GM18508 (cell line): Measurements from ENCODE around the gene SELENON.

ENCODE experiments used
- ATAC-seq: cut with Tn5 transposase; IDR thresholded peaks from one replicate; pipeline ENCODE4 v1.9.1; 2021; ENCODE audit warnings: moderate number of reproducible peaks; ENCODE audit not compliant: insufficient read depth, unreplicated experiment

The SELENON gene

DNA sequence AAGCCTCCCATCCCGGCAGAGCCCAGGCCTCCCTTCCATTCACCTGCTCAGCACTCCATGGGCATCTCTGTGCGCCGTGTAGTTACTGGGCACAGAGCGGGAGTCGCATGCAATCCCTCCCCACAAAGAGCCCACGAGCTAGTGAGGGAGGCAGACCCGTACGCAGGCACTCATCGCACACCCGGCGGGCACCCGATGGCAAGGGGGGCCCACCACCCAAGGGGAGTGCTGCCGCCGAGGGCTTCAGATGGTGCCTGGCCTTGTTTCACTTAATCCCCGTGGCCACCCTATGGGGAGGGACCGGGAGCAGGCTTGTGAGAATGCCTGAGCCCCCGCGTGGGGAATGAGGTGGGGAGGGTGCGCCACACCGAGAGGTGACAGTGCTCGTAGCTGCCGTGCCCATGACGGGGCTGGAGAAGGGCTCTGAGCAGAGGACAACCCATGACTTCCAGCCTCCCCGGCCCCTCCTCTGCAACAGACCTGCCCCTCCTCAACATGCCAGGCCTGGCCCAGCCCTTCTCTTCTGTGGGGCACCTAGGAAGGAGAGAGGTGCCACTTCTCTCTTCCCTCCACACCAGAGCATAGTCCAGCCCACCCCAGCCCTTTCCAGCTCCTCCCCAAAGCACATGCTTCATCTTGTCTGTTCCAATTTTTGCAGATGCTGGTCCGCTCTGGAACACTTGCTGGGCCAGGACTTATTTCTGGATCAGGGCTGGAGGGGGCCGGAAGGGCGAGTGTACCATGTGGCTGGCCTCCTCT lies 30.2 kb upstream of the SELENON start:
- no peak for ATAC-seq

DNA sequence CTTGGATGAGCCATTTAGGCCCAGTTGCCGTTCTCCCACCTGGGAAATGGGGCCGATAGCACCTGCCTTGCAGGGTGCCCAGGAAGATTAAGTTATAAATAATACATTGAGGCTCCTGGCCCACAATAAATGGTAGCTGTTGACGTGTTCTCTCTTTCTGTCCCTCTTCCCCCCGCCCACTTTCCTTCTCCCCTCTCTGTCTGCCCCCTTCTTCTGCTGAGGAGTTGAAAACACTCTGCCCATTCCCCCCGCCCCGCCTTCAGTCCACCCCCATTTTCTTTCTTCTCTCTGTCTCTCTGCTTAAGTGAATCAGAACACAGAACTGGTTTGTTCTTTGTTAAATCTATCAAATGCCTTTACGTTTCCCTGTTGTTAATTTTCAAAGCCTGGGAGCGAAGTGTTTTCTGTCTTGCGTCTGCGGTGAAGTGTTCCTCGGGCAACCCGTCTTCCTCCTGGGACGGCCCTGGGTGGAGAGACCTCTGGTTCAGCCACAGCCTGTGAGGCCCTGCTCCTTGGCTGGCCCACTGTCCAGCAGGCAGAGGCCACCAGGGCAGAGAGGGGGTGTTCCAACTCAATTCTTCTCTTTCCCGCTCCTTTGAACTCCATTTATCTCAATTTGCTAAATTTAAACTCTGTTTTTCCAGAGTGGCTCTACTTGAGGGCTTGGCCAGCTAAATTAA lies 29.3 kb upstream of the SELENON start:
- ATAC-seq, result no peak

DNA sequence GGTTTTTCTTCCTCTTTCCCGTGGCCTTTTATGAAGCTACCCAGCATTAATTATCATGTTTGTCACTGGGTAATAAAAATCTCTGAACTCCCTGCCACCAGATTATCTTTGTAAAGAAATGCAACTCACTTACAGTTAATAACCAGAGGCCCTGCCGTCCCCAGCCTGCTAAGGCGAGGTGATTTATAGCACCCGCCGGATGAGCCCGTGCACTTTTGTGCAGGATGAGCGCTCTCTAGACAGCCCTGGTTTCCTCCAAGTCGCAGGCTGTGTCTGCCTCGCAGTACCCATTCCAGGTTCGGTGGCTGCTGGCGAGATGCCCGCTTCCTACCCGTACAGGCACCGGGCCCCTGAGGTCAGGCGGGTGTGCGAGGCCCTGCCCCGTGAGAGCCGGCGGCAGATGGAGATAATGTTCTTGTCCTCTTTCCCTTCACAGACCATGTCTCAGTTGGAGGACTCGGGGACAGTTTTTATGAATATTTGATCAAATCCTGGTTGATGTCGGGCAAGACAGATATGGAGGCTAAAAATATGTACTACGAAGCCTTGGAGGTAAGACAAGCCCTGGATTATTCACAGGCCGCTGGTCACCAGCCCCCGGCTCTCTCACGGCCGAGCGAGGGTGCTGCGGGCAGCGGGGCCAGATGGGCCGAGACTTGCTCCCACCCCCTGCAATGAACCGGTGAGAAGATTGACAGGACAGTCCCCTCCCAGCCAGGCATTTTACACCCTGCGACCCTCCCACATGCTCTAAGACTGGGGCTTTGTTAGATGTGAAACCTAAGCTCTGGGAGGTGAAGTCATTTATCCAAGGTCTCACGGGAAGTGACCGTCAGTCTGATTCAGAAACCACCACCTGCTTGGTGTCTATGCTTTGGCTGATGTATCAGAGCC lies 28.5 kb upstream of the SELENON start:
- ATAC-seq, result no peak

DNA sequence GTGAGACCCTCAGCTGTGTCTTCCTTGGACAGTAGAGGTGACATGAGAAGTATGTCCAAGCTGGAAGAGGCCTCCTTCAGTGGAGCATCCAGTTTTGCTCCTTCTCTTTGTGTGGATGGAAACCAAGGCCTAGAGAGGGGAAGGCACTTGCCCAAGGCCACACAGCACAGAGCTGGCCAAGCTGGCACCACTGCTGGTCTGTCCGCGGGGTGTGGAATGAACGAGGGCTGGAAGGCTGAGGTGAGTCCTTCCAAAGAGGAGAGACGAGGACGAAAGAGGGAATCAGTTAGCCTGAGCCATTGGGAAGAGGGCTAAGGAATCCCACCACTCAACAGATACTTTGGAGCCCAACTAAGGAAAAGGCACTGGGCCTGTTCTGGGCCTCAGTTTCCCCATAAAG lies 27.8 kb upstream of the SELENON start:
- no peak for ATAC-seq

DNA sequence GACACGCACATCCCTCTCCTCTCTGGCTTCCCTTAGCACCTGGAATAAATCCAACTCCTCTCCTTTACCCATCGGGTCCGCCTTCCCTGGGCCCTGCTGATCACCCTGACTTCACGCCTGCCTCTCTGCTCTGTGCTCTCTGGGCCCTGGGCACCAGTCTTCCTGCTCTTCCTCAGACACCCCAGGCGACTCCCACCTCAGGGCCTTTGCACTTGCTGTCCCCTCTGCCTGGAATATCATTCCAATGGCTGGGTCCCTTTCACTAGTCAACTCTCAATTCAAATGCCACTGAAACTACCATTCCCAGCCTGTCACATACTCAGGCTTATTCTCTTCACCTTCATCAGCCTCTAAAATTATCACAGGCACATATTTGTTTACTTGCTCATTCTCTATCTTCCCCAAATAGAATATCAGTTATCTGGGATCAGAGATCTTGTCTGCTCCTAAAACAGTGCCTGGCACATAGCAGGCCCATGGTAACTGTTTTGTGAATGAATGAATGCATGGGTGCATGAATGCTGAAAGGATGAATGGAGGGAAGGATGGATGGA lies 27.2 kb upstream of the SELENON start:
- no peak for ATAC-seq

DNA sequence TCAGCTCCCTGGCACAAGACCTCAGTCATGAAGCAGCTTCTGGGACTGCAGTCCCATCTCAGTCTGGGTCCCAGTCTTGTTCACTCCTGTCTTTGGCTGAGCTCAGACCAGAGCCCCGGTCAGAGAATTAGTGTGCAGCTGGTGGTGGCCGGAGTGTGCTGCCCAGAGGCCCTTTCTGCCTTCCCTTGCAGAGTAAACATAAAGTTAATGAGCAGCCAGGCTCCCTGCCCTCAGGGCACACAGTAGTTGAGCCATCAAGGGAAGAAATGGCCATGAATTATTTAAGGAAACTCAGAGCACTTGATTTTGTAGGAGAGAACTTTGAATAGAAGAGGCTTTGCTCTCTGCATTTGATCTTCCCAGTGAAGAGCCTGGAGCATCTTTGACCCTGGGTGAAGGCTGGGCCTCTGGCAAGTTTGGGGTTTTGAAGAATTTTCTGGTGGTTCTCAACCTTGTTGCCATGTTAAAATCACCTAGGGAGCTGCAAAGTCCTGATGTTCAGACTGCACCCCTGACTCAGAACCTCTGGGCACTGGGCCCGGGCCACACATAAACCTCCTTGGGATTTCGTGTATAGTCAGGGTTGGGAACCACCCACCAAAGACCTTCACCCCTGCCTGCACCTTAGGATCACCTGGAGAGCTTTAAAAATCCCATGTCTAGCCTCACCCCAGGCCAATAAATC lies 26.4 kb upstream of the SELENON start:
- ATAC-seq, result no peak

DNA sequence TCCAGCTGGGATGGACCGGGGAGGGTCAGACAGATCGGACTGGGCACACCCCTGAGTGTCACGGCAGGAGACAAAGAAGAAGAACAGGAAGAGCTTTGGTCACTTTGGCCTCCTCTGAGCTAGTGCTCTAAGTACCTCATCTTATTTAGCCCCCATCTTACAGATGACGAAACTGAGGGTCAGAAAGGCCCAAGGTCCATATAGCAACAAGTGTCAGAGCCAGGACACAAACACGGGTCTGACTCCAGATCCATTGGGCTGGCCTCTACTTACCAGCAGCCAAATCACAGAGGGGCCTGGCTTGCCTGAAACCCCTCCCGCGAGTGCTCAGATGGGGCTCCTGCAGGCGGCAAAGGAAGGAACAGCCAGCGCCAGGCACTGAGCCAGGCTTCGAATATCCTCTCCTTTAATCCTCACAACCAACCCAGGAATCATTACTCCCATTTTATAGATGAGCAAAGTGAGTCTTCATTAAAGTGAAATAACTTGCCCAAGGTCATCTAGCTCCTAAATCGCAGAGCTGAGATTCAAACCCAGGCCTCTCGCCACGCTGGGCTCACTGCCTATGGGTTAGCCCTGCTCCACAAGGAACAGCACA lies 25.7 kb upstream of the SELENON start:
- ATAC-seq, result no peak

DNA sequence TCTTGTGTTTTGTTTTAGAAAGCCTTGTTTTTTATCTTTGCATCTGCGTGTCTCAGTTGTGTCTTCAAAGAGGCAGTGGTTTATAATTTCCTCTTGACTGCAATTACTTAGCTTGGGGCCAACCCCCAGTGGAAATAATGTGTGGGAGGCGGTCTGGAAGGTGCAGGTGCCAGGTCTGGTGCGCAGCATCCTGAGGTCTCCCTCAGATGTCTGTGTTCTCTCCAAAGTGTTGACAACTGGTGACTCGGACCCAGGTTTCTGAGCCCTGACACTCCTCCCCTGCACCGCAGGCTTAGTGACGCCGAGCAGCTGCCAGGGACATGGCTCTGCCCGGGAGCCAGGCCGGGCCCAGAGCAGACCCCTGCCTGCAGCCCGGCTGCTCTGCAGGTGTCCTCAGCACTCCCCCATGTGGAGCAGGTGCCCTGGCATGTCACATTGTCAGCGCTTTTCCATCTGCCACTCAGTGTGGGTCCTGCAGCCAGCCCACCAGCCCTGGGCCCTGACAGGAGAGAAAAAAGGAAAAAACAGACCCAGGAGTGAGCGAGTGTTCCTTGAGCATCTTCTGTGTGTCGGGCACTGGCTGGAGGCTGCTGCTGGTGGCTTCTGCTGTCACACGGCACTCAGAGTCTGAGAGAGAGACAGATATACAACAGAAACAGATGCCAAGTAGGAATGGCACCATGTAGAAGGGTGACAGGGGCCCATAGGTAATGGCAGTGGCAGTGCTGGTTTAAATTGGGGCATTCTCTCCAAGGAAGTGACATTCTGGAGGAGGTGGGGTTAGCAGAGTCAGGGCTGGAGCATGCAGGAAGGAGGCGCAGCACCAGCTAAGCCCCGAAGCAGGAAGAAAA lies 24.8 kb upstream of the SELENON start:
- ATAC-seq, result no peak

DNA sequence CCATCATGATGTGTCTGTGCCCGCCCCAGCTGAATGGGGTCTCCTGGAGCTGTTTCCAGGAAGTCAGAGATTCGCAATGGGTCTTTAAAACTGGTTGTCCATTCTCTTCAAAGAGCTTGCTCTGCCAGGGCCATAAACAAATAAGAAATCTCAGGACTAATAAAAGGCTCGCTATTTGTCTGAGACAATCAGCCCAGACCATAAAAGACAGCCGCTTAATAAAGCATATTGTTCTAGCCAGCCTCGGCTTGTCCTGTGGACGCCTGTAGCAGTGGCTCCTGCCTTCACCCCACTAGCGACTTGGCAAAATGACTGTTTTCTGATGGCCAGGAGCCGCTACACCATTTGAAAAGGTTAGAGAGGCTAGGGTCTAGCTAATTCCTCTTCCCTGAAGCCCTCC lies 20.6 kb upstream of the SELENON start:
- no peak for ATAC-seq

DNA sequence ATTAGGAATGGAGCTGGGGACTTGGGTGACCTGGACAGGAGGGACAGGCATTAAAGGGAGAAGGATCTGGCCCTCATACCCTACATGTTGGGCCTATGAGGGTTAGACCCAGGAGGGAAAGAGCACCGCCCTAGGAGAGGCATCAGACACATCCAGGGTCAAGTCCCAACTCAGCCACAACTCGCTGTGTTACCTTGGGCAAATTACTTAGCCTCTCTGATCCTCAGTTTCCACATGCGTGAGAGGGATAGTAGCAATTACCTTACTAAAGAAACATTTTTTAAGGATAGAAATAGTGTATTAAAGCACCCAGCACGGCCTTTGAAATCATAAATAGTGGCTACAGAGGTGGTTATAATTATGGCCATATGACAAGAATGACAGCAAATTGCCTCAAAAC lies 20.1 kb upstream of the SELENON start:
- no peak for ATAC-seq

DNA sequence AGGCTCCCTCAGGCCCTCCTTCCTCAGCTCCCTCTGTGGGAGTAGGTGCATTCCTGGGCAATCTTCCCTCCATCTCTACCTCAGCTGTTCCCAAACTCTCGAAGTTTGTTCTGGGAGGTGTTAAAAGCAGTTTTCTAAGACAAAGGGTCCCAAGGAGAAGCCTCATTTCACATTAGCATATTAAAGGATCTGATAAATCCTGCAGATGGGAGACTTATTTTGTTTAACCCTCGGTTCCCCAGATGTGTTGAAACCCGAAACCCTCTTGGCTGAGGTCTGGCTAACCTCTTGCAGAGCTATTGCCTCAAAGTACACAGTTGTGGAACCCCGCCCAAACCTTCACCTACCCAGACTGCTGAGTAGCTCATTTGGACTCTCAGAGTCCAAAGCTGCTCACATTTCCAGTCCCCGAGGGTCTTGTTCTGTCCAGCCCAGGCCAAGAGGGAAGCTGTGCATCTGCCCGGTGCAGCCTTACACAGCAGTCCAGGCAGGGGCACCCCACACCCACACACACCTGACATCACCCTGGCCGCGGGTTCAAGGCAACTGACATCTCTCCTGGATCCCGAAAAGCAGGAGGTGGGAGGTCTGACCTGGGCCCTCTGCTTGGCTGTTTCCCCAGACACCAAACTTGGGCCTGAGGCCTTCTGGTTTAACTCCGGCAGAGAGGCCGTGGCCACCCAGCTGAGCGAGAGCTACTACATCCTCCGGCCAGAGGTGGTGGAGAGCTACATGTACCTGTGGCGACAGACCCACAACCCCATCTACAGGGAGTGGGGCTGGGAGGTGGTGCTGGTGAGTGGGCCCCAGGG lies 19.5 kb upstream of the SELENON start:
- no peak for ATAC-seq

DNA sequence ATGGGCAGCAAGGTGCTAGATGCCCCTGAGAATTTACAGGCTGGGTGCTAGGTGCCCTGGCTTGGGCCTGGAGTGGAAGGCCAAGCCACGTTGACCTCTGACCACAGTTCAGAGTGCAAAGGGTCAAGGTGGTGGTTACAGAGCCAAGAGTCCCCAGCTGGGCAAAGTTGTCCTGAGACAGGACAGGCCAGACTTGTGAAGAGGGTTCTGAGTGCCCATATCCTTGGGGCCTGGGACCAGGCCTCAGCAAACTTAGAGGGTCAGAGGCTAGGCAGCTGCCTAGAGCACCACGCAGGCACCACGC lies 18.9 kb upstream of the SELENON start:
- ATAC-seq, result no peak

DNA sequence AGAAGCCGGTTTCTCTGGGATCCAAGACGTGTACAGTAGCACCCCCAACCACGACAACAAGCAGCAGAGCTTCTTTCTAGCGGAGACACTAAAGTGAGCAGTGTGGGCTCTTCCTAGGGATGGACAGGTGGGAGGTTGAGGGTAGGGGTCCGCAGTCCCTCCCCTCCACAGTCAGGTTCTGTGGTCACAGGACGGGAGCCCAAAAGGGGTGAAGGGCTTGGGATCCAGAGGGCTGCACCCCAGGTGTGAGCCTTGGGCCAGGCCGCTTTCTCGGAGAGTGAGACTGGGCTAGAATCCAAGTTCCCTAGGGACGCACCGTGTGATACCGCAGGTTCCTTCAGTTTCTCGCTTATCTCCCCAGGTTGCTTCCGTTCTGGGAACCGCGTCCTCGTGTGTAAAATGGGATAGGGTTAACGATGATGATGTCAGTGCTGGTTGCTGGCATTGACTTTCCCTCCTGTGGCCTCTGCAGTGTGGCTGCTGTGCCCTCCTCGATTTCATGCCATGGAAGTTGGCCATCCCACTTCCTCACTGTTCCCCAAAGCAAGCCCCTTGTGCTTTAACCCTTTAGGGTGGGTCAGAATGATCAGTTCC lies 17.3 kb upstream of the SELENON start:
- no peak for ATAC-seq

DNA sequence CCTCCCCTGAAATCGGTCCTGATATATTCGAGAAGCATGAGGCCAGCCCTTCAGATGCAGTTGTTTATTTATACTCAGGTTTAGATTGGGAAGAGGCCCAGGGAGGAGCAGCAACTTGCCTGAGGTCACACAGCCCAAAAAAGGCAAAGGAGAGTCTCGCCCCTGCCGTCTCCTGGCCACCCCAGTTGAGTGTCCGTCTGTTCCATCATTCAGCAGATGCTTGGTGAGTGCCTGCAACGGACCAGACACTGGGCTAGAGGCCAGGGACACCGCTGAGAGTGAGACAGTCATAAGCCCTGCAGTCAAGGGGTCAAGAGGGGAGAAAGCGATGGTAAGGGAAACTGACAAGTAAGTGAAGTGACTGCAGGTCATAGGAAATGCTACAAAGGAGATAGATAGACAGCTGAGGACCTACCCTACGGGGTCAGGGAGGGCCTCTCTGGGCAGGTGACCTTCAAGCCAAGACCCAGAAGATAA lies 15.4 kb upstream of the SELENON start:
- no peak for ATAC-seq

DNA sequence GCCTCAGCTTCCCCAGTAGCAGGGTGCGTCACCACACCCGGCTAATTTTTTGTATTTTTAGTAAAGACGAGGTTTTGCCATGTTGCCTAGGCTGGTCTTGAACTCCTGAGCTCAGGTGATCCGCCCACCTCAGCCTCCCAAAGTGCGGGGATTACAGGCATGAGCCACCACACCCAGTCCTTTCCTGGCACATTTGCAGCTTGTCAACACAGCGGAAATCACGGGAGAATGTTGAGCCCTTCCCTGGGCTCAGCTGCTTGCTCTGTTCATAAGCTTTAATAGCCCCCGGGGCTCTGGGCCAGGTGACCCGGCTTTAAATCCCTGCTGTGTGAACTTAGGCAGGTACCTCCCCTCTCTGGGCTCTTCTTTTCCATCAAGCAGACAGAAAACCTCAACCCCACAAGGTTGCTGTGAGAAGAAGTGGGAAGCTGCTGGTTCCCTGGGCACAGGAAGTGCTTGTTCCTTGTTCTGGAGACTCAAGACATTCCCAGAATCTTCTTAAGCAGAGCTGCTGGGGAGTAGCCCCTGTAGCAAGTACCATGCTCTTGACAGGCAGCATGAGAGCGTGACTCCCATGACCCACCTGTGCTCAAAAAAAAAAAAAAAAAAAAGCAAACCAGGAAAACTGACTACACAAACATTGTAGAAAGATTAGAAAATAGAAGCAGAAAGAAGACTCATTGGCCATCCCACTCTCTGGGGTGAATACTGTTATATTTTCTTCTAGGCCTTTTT lies 14.5 kb upstream of the SELENON start:
- ATAC-seq, result no peak

DNA sequence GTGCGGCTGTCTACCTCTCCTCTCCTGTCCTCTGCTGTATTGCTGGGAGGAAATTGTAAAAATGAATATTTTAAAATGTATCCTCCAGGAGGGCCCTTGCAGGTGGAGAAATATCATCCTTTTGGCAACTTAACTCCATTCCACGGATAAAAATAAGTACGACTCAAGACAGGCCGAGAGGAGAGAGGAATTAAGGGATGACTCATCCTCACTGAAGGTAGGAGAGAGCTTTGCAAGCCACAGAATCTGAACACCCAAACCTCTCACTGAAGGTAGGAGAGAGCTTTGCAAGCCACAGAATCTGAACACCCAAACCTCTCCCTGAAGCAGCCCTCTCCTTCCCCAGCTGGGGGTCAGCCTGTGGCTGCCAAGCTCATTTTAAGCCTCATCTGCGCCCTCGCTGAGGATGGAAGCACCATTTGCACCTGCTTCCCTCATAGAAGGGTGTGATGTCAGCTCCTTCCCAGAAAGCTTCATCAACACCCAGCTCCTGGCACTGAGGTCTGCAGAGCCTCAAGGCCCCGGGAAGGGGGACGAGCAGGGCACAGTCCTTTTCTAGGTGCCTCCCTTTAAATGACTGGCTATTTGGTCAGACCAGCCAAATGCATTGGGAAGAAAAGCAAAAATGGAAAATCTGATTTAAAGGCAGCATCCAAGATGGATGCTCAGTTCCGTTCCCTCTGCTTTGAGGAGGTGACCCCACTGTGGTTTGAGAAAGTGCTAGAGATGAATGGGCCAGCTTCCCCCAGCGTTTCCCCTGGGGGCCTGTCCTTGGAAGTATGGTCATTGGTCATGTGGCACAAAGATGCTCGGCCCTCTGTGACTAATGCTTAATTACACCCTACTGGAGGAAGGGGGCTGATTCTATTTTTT lies 12.9 kb upstream of the SELENON start:
- no peak for ATAC-seq
